Measurements from ENCODE around the gene TRIM66.

The TRIM66 gene

GRCh38 chr11:8610532-8611116 is 71.8 kb downstream of the TRIM66 start:
- no peak for DNase-seq (ENCODE audit: low read depth in 2 of 2)

GRCh38 chr11:8608652-8609051 is 73.8 kb downstream of the TRIM66 start:
- no peak for DNase-seq (ENCODE audit: low read depth in 2 of 2)

- no peak for DNase-seq (ENCODE audit: low read depth in 2 of 2)
Observed at GRCh38 chr11:8605971-8606563, 76.4 kb downstream of the TRIM66 start.

- peak; percentile 16 to 18 for DNase-seq (ENCODE audit: low read depth in 2 of 2)
Observed at GRCh38 chr11:8604078-8604723, 78.3 kb downstream of the TRIM66 start.

GRCh38 chr11:8603696-8604077 is 78.8 kb downstream of the TRIM66 start:
- no peak for DNase-seq (ENCODE audit: low read depth in 2 of 2)

GRCh38 chr11:8601376-8602133 is 80.9 kb downstream of the TRIM66 start:
- no peak for DNase-seq (ENCODE audit: low read depth in 2 of 2)

- no peak for DNase-seq (ENCODE audit: low read depth in 2 of 2)
Observed at GRCh38 chr11:8598506-8598905, 84.0 kb downstream of the TRIM66 start.

GRCh38 chr11:8597182-8597581 is 85.3 kb downstream of the TRIM66 start:
- no peak for DNase-seq (ENCODE audit: low read depth in 2 of 2)

GRCh38 chr11:8596504-8597046 is 85.9 kb downstream of the TRIM66 start:
- no peak for DNase-seq (ENCODE audit: low read depth in 2 of 2)

GRCh38 chr11:8593935-8594909 is 88.2 kb downstream of the TRIM66 start, which contains the start of gene STK33:
Gene STK33 (minus strand): TSS chr11:8594228. CDS start chr11:8474905, 119,323 bp downstream.
- peak; percentile 43 to 67 for DNase-seq (ENCODE audit: low read depth in 2 of 2)

- DNase-seq (ENCODE audit: low read depth in 2 of 2), result no peak
Observed at GRCh38 chr11:8593455-8593854, 89.0 kb downstream of the TRIM66 start.

GRCh38 chr11:8587915-8588314 is 94.5 kb downstream of the TRIM66 start:
- no peak for DNase-seq (ENCODE audit: low read depth in 2 of 2)

- DNase-seq (ENCODE audit: low read depth in 2 of 2), result no peak
Observed at GRCh38 chr11:8586805-8587204, 95.7 kb downstream of the TRIM66 start.

GRCh38 chr11:8586184-8586583 is 96.3 kb downstream of the TRIM66 start:
- no peak for DNase-seq (ENCODE audit: low read depth in 2 of 2)

GRCh38 chr11:8584511-8584910 is 98.0 kb downstream of the TRIM66 start:
- no peak for DNase-seq (ENCODE audit: low read depth in 2 of 2)

GRCh38 chr11:8584082-8584481 is 98.4 kb downstream of the TRIM66 start:
- DNase-seq (ENCODE audit: low read depth in 2 of 2), result no peak

- DNase-seq (ENCODE audit: low read depth in 2 of 2), result no peak
Observed at GRCh38 chr11:8581300-8581699, 101.2 kb downstream of the TRIM66 start.

GRCh38 chr11:8577791-8578581 is 104.5 kb downstream of the TRIM66 start:
- DNase-seq (ENCODE audit: low read depth in 2 of 2), result no peak

- no peak for DNase-seq (ENCODE audit: low read depth in 2 of 2)
Observed at GRCh38 chr11:8574798-8575197, 107.7 kb downstream of the TRIM66 start.

GRCh38 chr11:8573777-8574176 is 108.7 kb downstream of the TRIM66 start:
- no peak for DNase-seq (ENCODE audit: low read depth in 2 of 2)

All from stimulated activated CD8-positive, alpha-beta memory T cell treated with anti-CD3 and anti-CD28 coated beads, Interleukin-15, amount 100 ng/mL, for 48 hours (primary cell).